ENCODE measurements around the gene TGM3. TPM values are rescaled to one million over a fixed set of nuclear protein-coding genes. Genes with fewer than 3 reads are reported as not detected.

The TGM3 gene
- total and polyA plus RNA-seq, 10 of the 15 experiments (the other 5 are each of a cell fraction or from before 2014, with no cell fraction given), result not detected

DNA sequence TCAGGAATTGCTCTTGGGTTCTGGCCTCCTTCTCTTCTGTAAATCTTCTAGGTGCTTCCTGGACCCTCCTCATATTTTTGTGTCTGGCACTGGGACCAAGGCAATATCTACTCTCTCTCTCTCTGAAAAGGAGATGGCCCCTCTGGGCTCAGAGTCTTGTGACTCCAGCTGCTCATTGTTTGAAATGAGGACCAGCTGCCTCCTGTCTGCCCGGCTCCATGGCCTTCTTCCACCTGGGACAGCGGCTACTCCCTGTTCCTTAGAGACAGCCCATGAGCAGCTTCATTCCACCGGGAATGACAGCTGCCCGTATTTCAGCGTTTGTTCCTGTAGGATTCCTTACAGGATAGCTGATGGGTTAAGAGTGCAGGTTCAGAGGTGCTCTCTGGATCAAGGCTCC is 2.9 kb downstream of the TGM3 start (continued):
- TF ChIP-seq, protein P1, sequence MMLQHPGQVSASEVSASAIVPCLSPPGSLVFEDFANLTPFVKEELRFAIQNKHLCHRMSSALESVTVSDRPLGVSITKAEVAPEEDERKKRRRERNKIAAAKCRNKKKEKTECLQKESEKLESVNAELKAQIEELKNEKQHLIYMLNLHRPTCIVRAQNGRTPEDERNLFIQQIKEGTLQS (IDR thresholded peaks at IDR 0.05; ENCODE audit: borderline replicate concordance, extremely low read depth, low read depth, low read length), result no peak
- TF ChIP-seq DPF2 (IDR thresholded peaks at IDR 0.05), result no peak
- no peak for TF ChIP-seq PAX5 (IDR thresholded peaks at IDR 0.05; ENCODE audit: borderline replicate concordance, low read depth, low read length)
- no peak for TF ChIP-seq HDAC6 (IDR thresholded peaks at IDR 0.05; ENCODE audit: unreplicated experiment)
- TF ChIP-seq, protein P2, sequence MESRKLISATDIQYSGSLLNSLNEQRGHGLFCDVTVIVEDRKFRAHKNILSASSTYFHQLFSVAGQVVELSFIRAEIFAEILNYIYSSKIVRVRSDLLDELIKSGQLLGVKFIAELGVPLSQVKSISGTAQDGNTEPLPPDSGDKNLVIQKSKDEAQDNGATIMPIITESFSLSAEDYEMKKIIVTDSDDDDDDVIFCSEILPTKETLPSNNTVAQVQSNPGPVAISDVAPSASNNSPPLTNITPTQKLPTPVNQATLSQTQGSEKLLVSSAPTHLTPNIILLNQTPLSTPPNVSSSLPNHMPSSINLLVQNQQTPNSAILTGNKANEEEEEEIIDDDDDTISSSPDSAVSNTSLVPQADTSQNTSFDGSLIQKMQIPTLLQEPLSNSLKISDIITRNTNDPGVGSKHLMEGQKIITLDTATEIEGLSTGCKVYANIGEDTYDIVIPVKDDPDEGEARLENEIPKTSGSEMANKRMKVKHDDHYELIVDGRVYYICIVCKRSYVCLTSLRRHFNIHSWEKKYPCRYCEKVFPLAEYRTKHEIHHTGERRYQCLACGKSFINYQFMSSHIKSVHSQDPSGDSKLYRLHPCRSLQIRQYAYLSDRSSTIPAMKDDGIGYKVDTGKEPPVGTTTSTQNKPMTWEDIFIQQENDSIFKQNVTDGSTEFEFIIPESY (IDR thresholded peaks at IDR 0.05), result no peak
- no peak for TF ChIP-seq ZZZ3 (IDR thresholded peaks at IDR 0.05; ENCODE audit: control insufficient read depth, insufficient read length, low read depth)
- TF ChIP-seq EED (IDR thresholded peaks at IDR 0.05; ENCODE audit: low read depth), result no peak
- no peak for TF ChIP-seq ZNF24 (IDR thresholded peaks at IDR 0.05)
- no peak for TF ChIP-seq ATF7 (IDR thresholded peaks at IDR 0.05; ENCODE audit: low read depth)
- TF ChIP-seq MTA2 (IDR thresholded peaks at IDR 0.05; ENCODE audit: low read depth), result no peak
- no peak for TF ChIP-seq MTA3 (IDR thresholded peaks at IDR 0.05; ENCODE audit: borderline replicate concordance, low read length)

DNA sequence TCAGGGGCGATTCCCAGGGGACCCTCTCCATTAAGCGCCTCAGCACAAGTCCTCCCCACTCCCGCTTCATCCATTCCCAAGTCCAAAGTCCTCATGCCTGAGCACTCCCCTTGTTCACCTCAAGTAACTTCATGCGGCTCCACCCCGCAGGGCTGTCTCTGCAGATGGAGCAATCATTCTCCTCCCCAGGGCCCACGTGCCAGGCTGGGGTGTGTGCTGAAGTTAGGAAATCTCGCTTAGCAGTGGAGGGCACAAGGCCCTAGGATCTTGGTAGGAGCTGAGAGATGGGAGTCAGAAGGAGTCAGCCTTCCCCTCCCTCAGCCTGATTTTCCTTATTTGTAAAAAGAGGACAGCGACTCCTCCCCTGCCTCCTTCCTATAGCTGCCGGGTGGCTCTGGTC is 3.5 kb downstream of the TGM3 start:
- Histone ChIP-seq H3K4me1 (ENCODE audit: control insufficient read depth, insufficient read depth, low read length) (peaks cover 14% of the 10 kb centered on the region), H3K36me3 (ENCODE audit: control insufficient read depth in 2 of 2, insufficient read depth in 2 of 2, low read length in 1 of 2) (no peaks in the 10 kb centered on the region), H3K4me3 (no peak overlapping the region), H3K79me2 (ENCODE audit: control insufficient read depth, insufficient read depth, low read length) (no peaks in the 10 kb centered on the region), H2AFZ (ENCODE audit: control insufficient read depth, low read depth, low read length) (no peak overlapping the region), H3K4me2 (ENCODE audit: control insufficient read depth, insufficient read depth) (no peak overlapping the region), H3K9ac (ENCODE audit: control insufficient read depth, insufficient read depth, low read length) (no peak overlapping the region), H3K27ac (ENCODE audit: control insufficient read depth, insufficient read depth) (no peak overlapping the region), H4K20me1 (ENCODE audit: control insufficient read depth, insufficient read depth) (no peaks in the 10 kb centered on the region), H3K27me3 (replicated peaks in 1 of 2; ENCODE audit: control insufficient read depth in 2 of 2, insufficient read depth in 2 of 2, low read length in 1 of 2) (peaks cover 0 to 2% of the 10 kb centered on the region in 2 experiments; a peak in 2 of 4 replicates), H3K9me3 (replicated peaks; ENCODE audit: control insufficient read depth, insufficient read depth, low read length) (no peaks in the 10 kb centered on the region)
- TF ChIP-seq, protein P3, sequence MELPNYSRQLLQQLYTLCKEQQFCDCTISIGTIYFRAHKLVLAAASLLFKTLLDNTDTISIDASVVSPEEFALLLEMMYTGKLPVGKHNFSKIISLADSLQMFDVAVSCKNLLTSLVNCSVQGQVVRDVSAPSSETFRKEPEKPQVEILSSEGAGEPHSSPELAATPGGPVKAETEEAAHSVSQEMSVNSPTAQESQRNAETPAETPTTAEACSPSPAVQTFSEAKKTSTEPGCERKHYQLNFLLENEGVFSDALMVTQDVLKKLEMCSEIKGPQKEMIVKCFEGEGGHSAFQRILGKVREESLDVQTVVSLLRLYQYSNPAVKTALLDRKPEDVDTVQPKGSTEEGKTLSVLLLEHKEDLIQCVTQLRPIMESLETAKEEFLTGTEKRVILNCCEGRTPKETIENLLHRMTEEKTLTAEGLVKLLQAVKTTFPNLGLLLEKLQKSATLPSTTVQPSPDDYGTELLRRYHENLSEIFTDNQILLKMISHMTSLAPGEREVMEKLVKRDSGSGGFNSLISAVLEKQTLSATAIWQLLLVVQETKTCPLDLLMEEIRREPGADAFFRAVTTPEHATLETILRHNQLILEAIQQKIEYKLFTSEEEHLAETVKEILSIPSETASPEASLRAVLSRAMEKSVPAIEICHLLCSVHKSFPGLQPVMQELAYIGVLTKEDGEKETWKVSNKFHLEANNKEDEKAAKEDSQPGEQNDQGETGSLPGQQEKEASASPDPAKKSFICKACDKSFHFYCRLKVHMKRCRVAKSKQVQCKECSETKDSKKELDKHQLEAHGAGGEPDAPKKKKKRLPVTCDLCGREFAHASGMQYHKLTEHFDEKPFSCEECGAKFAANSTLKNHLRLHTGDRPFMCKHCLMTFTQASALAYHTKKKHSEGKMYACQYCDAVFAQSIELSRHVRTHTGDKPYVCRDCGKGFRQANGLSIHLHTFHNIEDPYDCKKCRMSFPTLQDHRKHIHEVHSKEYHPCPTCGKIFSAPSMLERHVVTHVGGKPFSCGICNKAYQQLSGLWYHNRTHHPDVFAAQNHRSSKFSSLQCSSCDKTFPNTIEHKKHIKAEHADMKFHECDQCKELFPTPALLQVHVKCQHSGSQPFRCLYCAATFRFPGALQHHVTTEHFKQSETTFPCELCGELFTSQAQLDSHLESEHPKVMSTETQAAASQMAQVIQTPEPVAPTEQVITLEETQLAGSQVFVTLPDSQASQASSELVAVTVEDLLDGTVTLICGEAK (IDR thresholded peaks at IDR 0.05; ENCODE audit: borderline replicate concordance), result no peak
- in situ Hi-C loops (cut with MboI) (no loop called here), intact Hi-C loops (cut with micrococcal nuclease; ENCODE audit: unreplicated experiment) (no loop called here)
- SMC1A ChIA-PET (ENCODE audit: uncharacterized antibody, unreplicated experiment), result no interaction called here
- 42% methylated on average over 9 of the region's 9 CpGs for WGBS (ENCODE audit: insufficient coverage, insufficient replicate concordance, low lambda C conversion rate, missing lambda C conversion rate)
- no TSS peak for BruUV-seq (replicated peaks)
- FAIRE-seq (no peak), ATAC-seq (no peak), DNase-seq (ENCODE audit: low read depth, low spot score) (no peak)
- CTCF ChIA-PET, result interaction anchor here (1.1 kb wide), 1 partner anchor 9 kb away, joined by 3 read pairs; no protein-coding TSS in a partner anchor
- RAD21 ChIA-PET (ENCODE audit: unreplicated experiment), result no interaction called here
- POLR2A ChIA-PET, result interaction anchor here (0.5 to 0.6 kb wide), 2 partner anchors 799 to 857 kb away, joined by 7 to 8 read pairs; no protein-coding TSS in a partner anchor

Data from GM12878 (cell line).